Measurements from ENCODE around the gene SEZ6L. TPM values are rescaled to one million over a fixed set of nuclear protein-coding genes. Genes with fewer than 3 reads are reported as not detected.

SEZ6L gene
- polyA plus RNA-seq, 1 donor from 2014 or later = 31.9 TPM

DNA sequence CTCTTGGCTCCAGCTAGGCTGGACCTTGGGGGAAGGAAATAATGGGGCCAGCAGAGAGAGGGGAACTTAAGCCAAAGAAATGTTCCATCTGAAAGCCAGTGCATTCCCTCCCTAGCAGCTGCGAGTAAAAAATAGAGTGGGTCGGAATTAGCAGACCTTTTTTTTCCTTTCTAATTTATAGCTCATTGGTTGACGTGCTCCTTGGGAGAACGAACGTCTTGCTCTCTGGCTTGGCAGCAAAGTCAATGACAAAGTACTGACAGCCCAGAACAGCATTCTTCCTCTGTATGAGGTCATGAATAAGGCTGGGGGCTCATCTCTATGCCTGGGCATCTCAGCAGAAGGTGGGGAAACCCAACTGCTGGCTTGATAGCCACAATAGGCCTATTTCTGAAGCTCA is 65.0 kb downstream of the SEZ6L start (continued):
- TF ChIP-seq REST (IDR thresholded peaks at IDR 0.05; ENCODE audit: borderline replicate concordance) (no peak), RAD21 (conservative IDR thresholded peaks at IDR 0.05) (no peak)

GRCh38 chr22:26235792-26236487 is 66.7 kb downstream of the SEZ6L start:
- Histone ChIP-seq H3K4me2 (ENCODE audit: low read length) (no peak overlapping the region), H4K20me1 (ENCODE audit: insufficient read depth) (no peaks in the 10 kb centered on the region), H3K9me3 (ENCODE audit: low read length) (no peaks in the 10 kb centered on the region), H3K79me2 (replicated peaks; ENCODE audit: insufficient read depth, low read length) (no peaks in the 10 kb centered on the region), H3K9me2 (ENCODE audit: insufficient read depth, low read length) (no peaks in the 10 kb centered on the region), H3K27ac (ENCODE audit: low read length) (no peak overlapping the region), H3F3A (ENCODE audit: insufficient read depth, low read length, poor library complexity, severe bottlenecking) (no peaks in the 10 kb centered on the region), H2AFZ (ENCODE audit: low read depth, low read length) (no peak overlapping the region), H3K36me3 (ENCODE audit: insufficient read depth, low read length) (no peaks in the 10 kb centered on the region), H3K4me3 (ENCODE audit: low read length) (no peak overlapping the region), H3K27me3 (ENCODE audit: insufficient read depth, low read depth, low read length) (no peaks in the 10 kb centered on the region), H3K9ac (ENCODE audit: low read length) (no peak overlapping the region)
- no peak for TF ChIP-seq CTCF (IDR thresholded peaks at IDR 0.05; ENCODE audit: poor library complexity, severe bottlenecking)
- no peak for TF ChIP-seq RAD21 (conservative IDR thresholded peaks at IDR 0.05)
- no peak for TF ChIP-seq POLR2AphosphoS5 (IDR thresholded peaks at IDR 0.05)
- no peak for TF ChIP-seq REST (IDR thresholded peaks at IDR 0.05; ENCODE audit: borderline replicate concordance)
- TF ChIP-seq EZH2 (IDR thresholded peaks at IDR 0.05; ENCODE audit: borderline replicate concordance, insufficient read depth, low read length, poor library complexity, severe bottlenecking) = no peak
- TF ChIP-seq EP300 (conservative IDR thresholded peaks at IDR 0.05; ENCODE audit: poor library complexity, severe bottlenecking) = no peak
- no peak for TF ChIP-seq TAF1 (IDR thresholded peaks at IDR 0.05; ENCODE audit: low read depth)

Data from neural cell (in vitro differentiated cells).